Amniotic epithelial cell (primary cell): ENCODE results near the gene THOC6.

Source experiments
- DNase-seq: peaks from one replicate; pipeline ENCODE4 v3.0.0-alpha.2; 2010; ENCODE audit warnings: low read depth

THOC6 gene

GRCh38 chr16:2991566-2992261 is 32.1 kb upstream of the THOC6 start:
- no peak for DNase-seq

GRCh38 chr16:2992383-2993081 is 31.3 kb upstream of the THOC6 start:
- DNase-seq, result no peak

- DNase-seq, result no peak
Observed at GRCh38 chr16:2996298-2996697, 27.5 kb upstream of the THOC6 start.

- no peak for DNase-seq
Observed at GRCh38 chr16:2999929-3000328, 23.9 kb upstream of the THOC6 start.

GRCh38 chr16:3000540-3000939 is 23.3 kb upstream of the THOC6 start:
- no peak for DNase-seq

GRCh38 chr16:3001316-3001715 is 22.5 kb upstream of the THOC6 start:
- no peak for DNase-seq

- DNase-seq, result peak; percentile 97
Observed at GRCh38 chr16:3003582-3004270, 20.1 kb upstream of the THOC6 start.

GRCh38 chr16:3004319-3004718 is 19.5 kb upstream of the THOC6 start:
- no peak for DNase-seq

- DNase-seq, result no peak
Observed at GRCh38 chr16:3004781-3005284, 19.0 kb upstream of the THOC6 start.

- DNase-seq, result no peak
Observed at GRCh38 chr16:3007059-3007956, 16.5 kb upstream of the THOC6 start.

- DNase-seq, result no peak
Observed at GRCh38 chr16:3007957-3008689, 15.7 kb upstream of the THOC6 start.

- DNase-seq, result no peak
Observed at GRCh38 chr16:3008690-3009037, 15.2 kb upstream of the THOC6 start.

GRCh38 chr16:3009568-3010390 is 14.1 kb upstream of the THOC6 start:
- DNase-seq, result no peak

GRCh38 chr16:3010510-3010909 is 13.3 kb upstream of the THOC6 start:
- DNase-seq, result no peak

GRCh38 chr16:3012246-3012645 is 11.6 kb upstream of the THOC6 start:
- no peak for DNase-seq

- DNase-seq, result no peak
Observed at GRCh38 chr16:3012828-3013420, 10.9 kb upstream of the THOC6 start, which contains the start of gene CLDN9. Gene CLDN9 (plus strand): TSS chr16:3012923. CDS start chr16:3013363, 440 bp downstream.

- DNase-seq, result no peak
Observed at GRCh38 chr16:3013491-3013951, 10.3 kb upstream of the THOC6 start.

- DNase-seq, result no peak
Observed at GRCh38 chr16:3013998-3014690, 9.7 kb upstream of the THOC6 start.

GRCh38 chr16:3014971-3015370 is 8.9 kb upstream of the THOC6 start:
- no peak for DNase-seq
